HG02623 (cell line): Measurements from ENCODE around the gene CXCL17.
"Not testable (repeated sequence)": the region's sequence is repeated elsewhere in the genome, so short reads cannot be mapped to it uniquely, and the experiment has no call there.

Experiments used
- ATAC-seq: cut with Tn5 transposase; IDR thresholded peaks from one replicate; pipeline ENCODE4 v1.9.1; 2021; ENCODE audit warnings: moderate library complexity; ENCODE audit not compliant: unreplicated experiment

Gene CXCL17

DNA sequence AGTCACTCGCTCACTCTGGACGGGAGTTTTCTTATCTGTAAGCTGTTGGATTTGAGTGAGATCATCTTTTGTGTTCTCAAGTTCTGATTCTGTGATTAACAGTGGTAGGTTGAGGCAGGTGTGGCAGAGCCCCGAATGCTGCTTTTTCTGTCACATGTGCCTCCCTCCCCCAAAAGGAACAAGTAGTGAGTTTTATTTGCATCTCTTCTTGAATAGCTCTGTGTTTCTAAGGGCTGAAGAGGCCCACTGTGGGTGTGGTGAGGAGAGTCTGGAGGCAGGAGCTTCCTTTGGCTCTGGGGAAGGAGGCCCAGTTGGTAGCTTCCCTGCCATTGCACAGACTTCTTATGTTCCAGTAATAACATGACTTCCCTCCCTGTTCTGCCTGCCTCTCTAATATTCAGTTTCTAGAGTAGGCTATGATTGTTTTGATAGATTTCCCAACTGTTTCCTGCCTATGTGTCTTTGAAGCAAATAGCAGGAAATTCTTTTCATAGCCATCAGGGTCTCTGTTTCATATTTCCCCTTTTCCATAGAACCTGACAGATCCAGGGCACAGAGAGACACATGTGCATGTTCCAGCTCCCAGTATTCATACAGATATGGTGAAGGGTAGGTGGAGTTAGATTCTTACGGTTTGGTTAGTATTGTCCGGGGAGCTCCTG, 23.9 kb upstream of the CXCL17 start:
- ATAC-seq, result no peak

DNA sequence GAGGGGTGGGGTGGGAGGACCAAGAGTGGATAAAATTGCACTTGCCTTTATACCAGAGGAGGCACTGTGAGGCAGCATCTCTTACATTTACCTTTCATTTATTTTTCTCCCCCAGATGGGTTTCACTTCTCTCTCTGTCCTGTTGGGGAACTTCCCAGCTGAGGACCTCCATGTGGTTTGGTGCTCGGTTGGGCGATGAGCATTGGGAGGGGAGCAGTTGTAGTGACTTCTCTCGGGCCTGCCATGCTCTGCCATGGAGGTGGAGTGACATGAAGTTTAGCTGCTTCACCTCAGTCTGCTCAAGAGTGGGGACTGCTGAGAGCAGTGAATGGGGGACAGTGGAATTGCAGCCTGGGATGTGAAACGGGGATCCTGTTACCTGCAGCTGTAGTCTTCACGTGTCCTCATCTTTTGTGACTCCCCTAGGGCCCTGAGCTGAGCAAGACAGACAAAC, 23.1 kb upstream of the CXCL17 start:
- ATAC-seq, result no peak

DNA sequence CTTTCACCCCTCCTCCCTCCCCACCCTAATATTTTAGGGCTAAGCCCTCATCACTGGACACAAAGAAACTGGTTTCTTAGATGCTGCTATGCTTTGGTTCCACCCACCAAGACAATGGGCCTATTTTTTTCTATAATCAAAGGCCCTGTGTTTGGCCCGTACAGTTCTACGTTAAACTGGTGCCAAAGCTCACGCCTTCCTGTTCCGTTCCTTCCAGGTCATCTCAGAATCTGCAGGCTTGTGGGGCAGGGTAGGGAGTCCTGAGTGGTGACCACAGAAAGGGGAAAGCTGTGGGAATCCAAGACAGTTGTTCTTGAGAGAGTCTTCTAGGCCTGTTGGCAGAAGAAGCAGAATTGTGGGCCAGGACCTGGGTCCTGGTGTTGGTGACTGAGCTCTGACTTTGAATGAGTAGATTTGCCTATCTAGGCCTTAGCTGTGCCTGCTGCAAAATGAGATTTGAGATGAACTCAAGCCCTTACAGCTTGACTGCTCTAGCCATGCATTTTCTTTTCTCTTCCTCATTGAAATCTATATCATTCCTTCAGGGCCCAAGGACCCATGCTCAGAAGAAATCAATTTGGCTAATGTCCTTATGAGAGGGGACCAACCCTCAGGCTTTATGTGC, 19.1 kb upstream of the CXCL17 start:
- no peak for ATAC-seq

DNA sequence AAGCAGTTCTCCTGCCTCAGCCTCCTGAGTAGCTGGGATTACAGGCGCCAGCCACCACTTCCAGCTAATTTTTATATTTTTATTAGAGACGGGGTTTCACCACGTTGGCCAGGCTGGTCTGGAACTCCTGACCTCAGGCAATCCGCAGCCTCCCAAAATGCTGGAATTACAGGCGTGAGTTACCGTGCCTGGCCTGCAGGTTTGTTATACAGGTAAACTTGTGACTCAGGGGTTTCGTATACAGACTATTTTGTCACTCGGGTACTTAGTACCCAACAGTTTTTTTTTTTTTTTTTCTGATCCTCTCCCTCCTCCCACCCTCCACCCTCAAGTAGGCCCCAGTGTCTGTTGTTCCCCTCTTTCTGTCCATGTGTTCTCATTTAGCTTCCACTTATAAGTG, 18.5 kb upstream of the CXCL17 start:
- ATAC-seq, result not testable (repeated sequence)

DNA sequence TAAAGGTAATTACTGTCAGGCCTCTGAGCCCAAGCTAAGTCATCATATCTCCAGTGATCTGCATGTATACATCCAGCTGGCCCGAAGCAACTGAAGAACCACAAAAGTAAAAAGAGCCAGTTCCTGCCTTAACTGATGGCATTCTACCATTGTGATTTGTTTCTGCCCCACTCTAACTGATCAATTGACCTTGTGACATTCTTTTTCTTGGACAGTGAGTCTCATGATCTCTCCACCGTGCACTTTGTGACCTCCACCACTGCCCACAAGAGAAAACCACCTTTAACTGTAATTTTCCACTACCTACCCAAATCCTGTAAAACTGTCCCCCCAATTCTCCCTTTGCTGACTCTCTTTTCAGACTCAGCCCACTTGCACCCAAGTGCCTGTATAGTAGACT, 17.2 kb upstream of the CXCL17 start:
- ATAC-seq, result no peak

DNA sequence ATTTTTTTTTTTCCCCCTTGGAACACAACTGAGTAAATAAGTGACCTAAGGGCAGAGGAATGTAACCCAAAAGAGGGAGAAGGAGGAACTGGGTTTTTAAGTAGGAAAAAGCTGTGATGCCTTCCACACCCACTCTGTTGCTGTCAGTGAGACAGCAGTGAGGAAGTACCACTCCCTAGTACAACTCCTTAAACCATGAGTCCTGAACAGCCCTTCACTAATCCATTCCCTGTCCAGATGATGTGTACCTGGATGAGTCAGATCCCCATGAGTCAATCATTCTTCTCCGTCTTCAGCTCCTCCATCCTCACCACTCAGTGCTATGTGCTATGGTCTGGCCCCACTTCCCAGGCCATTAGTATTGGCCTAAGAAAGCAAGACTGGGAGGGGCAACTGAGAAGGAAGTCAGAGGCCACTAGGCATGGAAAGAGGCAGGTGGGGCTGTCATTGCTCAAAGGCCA, 12.9 kb upstream of the CXCL17 start:
- no peak for ATAC-seq

DNA sequence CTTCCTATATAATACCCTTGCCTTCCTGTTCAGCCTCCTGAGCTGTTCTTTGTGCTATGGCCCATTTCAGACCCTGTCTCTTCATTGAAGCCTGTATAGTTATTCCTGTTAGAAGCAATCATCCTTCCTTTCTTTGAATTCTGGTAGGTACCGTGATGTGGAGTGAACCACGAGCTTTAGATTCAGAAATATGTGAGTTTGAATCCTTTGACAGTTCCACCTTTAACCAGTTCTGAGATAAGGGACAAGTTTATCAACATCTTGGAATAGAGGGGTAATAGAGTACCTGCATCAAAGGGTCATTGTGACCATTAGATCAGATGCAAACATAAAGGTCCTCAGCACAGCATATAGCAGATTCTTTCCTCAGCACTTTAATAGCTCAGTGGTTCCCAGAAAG, 12.3 kb upstream of the CXCL17 start:
- no peak for ATAC-seq

DNA sequence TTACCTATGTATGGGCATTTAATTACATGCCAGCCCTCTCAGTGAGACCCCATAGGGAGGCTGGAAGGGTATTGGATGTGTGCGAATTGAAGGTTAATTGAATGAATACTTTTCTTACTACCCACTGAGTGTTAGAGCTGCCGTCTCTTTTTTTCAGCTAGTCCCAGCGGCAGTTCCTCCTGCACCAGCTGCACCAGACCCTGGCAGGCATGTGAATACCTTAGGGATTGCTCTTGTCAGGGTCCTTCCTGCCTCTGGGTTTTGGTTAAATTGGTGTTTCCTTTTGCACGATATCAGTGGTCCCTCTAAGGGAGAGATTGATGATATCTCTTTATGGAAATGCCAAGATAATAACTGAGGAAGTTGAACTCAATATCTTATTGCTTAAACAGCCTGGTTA, 9.8 kb upstream of the CXCL17 start:
- no peak for ATAC-seq

DNA sequence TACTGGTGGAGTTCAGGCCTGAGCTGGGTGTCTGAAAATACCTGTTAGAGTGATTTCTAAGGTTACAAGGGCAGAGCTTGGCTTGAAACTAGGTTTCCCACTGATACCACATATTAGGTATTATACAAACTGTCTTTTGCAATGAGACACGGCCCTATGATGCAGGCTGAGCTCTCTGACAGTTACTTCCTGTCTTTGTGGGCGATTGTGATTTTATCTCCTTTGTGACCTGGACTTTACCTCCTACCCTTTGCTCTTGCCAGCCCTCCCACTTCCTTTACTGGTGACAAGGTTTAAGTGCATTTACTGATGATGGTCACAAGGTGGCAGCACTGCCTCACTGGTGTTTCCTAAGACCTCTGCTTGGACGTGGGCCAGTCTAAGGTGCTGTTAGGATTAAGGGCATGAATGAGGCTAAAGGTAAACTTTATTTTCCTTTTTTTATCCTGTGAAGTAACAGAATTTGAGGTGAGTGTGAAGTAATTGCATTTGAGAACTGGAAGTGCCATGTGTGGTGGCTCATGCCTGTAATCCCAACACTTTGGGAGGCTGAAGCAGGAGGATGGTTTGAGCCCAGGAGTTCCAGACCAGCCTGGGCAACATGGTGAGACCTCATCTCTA, 7.7 kb upstream of the CXCL17 start:
- no peak for ATAC-seq

DNA sequence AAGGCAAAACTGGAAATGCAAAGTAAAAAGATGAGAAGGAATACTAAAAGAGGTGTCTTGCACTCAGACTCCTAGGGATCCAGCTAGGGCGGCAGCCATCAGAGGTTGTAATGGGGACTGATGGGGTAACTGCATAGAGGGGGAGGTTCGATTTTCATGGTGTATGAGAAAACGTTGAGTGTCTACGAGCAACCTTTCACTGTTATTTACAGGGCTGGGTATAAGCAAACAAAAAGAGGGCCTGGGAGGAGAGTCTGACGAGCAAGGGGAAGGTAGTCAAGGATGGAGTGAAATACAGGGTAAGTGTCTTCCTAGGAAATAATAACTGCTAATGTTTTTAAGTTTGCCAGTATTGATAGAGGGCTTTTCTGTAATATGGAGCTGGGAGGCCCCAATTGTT, 5.6 kb upstream of the CXCL17 start:
- not testable (repeated sequence) for ATAC-seq

DNA sequence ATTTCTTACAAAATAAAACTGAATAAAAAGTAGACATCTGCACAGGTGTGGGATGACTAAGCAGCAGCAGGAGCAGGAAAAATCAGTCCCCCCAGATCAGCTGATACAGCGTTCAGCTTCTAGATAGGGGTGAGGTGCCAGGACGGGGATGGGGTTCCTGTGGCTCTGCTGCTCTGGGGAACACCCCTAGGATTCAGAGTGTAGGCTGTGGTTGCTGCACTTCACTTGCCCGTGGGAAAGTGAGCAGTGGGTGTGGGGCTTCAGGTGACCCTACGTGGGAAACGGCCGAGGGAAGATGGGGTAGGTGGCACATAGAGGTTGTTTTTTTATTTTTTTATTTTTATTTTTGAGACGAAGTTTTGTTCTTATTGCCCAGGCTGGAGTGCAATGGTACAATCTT, 3.2 kb upstream of the CXCL17 start:
- ATAC-seq, result no peak

DNA sequence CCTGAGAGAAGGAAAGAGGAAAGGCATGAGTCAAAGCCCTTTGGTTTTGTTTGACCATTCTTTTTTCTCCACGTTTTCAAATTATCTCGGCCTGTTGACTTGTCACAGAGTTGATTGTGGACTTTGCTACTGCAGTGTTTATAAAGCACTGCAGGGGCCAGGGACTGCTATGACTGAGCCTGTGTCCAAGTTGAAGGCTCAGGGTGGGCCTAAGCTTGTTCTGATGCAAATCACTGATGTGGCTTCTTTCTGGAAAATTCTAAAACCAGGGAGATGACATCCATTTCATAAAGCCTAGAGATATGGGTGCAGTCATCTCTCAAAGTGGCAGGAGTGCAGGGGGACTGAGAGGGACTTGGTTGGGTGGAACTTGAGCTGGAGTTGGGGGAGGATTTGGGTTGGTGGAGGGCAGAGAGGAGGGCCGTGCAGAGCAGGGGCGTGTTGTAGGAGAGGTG, 1.2 kb upstream of the CXCL17 start:
- no peak for ATAC-seq

DNA sequence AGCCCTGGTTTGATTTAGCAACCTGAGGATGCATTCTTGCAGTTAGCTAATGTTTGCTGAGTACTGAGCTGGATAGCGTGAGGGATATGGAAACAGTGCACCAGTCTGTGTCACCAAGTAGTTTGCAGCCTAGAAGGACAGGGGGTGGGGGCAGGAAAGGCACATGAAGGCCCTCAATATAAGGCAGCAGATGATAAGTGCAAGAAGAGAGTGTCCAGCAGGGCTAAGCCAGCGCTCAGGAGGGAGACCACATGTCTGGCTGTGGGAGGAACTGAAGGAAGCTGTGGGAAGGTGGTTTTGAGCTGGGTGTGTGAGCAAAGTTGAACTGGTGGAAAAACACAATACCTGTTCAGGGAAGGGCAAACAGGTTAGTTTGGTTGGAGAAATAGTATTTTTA, 1.7 kb downstream of the CXCL17 start:
- ATAC-seq, result no peak

DNA sequence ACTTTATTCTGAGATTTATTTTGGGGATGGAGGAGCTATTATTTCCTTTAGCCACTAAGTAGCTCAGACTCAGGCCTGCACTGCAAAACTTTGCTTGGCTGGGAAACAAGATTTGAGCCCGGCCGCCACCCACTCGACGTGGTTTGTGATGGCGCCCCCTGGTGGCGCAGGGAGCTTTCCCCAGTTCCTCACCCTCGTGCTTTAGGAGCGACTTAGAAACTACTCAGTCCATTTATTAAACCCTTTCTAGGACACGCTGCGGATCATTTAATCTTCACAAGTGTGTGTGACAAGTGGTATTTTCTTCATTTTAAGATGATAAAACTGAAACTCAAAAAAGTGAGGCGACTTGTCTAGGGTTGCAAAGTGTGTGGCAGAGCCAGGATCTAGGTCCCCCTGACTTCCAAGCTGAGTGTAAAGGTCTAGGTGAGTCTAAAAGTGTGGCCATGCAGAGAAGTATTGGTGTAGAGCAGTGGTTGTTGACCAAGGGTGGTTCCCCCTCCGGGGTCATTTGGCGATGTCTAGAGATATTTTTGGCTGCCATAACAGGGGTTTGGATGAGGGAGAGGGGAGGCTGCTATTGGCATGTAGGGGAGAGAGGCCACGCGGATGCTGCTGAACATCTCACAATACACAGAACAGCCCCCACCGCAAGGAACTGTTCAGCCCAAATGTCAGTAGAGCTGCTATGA, 2.2 kb downstream of the CXCL17 start:
- no peak for ATAC-seq

DNA sequence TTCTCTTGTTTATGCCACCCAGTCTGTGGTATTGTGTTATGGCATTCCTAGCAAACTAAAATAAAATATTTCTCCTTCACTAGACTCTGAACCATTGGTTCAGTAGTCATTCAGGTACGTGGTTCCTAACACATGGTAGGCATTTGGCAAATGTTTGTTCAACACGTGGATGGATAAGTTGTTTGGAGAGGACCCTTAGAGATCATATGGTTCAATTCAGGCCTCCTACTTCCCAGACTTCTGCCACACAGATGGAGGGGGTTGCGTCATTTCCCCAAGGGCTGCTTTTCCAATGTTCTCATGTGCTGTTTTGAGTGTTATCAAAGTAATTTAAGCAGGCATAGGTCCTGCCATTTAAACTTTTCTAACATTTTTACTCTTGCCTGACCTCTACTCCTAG, 6.7 kb downstream of the CXCL17 start:
- ATAC-seq, result no peak

DNA sequence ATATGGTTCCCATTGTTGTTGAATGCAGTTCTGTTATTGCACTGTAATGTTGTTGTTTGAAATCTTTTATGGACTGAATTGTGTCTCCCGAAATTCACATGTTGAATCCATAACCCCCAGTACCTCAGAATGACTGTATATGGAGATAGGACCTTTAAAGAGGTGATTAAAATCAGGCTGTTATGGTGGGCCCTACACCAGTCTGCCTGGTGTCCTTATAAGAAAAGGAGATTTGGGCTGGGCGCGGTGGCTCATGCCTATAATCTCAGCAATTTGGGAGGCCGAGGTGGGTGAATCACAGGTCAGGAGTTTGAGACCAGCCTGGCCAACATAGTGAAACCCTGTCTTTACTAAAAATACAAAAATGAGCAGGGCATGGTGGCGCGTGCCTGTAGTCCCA, 7.4 kb downstream of the CXCL17 start:
- ATAC-seq, result no peak

DNA sequence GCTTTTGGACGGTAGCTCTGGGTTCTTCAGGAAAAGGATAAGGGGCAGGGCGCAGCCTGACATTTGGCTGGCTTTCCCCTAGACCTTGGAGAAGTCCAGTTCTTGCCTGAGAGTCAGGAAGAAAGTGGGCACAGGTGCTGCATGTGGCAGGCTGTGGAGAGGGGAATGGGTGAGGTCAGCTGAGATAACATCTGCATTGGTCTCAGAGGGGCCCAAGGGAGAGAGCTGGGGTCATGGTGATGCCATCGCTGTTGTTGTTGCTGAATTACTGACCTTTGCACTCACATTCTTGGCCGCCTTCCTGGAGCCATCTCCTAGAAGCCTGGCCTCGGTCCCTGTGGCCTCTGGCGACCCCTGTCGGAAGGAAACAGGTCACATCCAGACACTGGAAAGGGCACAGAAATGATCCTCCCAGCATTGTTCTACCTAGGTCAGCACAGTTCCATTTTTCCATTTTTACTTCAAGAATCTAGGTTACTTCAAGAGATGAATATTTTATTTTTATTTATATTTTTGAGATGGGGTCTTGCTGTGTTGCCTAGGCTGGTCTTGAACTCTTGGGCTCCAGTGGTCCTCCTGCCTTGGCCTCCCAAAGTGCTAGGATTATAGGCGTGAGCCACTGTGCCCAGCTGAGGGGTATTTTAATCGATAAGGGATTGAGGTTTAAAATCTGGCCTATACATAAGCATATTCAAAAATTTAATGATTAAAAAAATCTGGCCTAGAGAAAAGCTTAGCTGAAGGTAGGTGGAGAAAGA, 9.1 kb downstream of the CXCL17 start:
- ATAC-seq, result no peak

DNA sequence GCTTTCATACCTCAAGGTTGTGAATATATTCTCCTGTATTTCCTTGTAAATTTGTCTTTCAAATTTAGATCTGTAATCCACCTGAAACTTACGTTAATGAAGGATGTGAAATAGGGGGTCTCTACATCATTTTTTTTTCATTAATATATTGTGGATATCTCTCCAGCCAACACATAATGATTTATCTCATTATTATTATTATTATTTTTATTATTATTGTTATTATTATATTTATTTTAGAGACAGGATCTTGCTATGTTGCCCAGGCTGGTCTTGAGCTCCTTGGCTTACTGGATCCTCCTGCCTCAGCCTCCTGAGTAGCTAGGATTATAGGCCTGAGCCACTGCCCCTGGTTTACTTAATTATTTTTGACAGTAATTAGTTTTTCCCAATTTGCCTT, 11.3 kb downstream of the CXCL17 start:
- no peak for ATAC-seq

DNA sequence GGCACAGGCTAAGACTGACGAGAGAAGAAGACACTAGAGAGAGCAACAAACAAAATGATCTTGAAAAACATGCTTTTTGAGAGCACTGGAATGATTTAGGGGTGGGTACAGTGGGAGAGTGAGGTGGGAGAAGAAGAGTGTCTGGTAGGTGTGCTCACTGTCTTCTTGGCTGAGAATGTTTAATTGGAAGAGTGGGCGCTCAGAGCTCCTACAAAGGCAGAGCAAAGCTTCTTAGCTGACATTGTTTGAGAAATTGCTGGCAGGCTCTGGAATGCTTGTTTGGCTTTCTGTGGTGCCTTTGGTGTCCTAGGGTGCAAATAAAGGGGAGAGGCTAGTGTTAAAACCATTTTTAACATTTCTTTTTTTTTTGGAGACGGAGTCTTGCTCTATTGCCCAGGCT, 14.1 kb downstream of the CXCL17 start:
- no peak for ATAC-seq

DNA sequence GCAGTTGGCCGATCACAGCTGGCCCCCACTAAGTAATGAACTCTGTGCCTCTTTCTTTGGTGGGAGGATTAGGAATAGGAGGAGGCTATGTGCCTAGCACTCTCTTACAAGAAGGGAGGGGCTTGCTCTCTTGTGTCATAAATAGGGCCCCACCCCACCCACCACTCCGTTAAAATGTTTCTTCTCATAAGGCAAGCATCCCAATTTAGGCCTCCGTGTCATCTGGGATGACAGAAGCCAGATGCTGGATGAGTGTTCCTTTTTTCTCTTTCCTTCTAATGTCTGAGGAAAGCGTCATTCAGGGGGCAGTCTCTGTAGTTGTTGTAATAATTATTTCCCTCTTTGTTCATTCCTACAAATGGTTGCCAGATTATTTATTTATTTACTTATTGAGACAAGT, 15.4 kb downstream of the CXCL17 start, which contains the start of gene LIPE:
TSS of gene LIPE (minus strand) at position 76 of the 400 bp plus-strand sequence. CDS start 239 bp downstream, outside the sequence.
- ATAC-seq, result no peak

DNA sequence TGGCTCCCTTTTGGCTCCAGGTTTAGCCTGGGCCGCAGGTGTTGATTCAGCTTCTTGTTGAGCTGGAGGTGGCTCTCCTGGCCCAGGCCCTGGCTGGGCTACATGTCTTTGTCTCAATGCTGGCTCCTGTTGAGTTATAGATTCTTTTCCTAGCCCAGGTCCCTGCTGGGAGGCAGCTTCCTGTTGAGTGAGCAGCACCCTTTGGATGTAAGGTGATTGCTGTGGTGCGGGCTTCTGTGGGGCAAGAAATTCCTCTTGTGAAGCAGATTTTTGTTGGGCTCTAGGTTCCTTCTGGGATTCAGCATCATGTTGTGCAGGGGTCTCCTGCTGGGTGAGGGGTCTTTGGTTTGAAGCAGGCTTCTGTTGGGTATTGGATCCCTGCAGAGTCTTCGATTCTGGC, 16.1 kb downstream of the CXCL17 start:
- no peak for ATAC-seq
